ENCODE results near the gene GSAP.

The GSAP gene

GRCh38 chr7:77434570-77435275 is 18.6 kb upstream of the GSAP start:
- DNase-seq = no peak

GRCh38 chr7:77433901-77434300 is 17.8 kb upstream of the GSAP start:
- DNase-seq = no peak

GRCh38 chr7:77430927-77431326 is 14.8 kb upstream of the GSAP start:
- no peak for DNase-seq

DNA sequence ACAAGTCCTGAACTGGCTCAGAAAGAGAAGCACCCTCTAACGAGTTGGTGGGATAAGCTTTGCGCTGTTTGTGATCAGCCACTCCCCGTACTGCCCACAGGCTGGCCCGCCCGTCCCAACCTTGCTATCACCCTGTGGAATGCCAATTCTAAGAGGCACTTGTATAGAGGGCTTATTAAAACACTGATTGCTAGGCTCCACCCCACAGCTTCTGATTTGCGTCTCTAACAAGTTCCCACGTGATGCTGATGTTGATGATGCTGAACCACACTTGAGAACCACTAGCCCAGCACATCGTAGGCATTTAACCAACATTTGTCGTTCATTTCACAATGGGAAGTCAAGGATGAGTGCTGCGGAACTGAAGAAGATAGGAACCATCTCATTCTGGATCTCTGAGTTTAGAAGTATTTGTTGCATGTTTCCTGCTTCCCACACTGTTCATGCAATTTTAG is 12.7 kb upstream of the GSAP start:
- DNase-seq = no peak

- no peak for DNase-seq
Measured at GRCh38 chr7:77427996-77428603, 12.0 kb upstream of the GSAP start.

DNA sequence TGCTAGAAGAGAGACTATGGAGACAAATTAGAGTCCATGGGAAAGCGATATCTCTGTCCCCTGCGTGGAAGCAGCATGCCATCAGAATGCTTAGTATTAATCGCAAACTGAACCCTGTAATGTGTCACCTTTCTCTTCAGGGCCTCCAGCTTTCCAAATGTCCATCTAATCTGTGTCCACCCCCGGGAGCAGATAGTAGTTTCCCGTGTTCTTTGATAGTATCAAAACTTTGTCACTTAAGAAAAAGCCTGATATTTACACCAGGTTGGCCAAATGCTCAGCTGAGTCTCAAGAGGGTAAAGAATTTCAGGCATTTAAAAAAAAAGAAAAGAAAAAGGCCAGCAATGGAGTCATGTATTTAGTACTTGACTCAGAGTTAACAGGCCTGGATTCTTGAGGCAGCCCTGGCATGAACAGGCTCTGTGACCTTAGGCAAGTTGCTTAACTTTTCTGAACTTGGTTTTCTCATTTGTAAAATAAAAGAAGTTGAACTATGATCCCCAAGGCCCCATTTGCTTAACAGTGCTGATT is 10.4 kb upstream of the GSAP start:
- DNase-seq = no peak

DNA sequence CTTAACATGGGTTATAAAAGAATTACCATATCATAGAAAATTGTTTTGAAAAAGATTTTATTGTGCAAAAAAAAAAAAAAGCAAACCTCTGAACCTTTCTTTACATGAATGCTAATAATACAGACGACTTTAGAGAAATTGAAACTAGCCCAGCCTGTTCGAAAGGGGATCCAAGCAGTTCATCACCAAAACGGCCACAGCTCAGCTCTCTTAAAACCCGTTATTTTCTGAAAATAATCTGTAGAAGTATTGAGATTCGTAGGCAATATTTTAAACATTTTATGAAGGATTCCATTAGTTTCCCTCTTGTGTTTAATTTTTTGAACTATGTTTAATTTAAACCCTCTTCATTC is 9.9 kb upstream of the GSAP start:
- DNase-seq = no peak

DNA sequence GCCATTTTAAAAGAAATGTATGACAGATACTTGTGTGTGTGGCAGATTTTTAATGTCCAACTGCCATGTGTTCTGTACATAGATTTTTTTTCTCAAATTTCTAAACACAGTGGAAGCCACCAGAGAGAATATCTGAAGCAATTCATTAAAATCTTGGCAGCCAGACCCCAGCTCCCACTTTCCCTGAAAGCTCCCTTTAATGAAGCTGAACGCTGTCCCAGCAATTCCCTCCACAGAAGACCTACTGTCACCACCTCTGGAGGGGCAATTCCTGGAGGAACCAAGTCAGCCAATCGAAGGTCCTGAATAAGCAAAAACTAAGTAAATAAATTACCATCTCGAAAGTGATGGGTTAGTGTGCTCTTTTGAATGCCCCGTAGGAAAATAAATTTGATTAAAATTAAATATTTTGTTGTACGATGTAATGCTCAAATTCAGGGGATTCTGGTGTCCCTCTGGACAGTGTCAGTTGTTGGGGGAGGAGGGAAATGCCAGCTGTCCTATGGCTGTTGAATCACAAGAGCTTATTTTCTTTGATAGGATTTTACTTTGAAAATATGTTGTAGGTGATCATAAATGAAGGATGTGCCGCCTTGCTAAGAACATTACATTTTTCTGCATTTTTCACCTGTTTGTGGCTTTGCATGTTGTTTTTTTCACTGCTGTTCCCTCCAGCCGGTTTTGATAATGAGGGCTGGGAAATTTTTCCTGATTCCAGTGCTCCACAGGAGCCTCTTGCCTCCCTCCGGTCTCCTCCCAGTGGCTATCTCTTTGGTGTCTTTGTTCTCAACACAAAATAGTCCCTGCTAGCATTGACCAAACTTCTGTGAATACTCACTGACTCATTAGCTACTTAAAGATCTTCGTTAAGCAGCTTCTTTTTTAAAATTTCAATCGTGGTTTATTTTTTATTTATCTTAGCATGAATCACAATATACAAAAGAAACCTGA is 9.2 kb upstream of the GSAP start:
- no peak for DNase-seq

- DNase-seq = no peak
Measured at GRCh38 chr7:77422500-77422899, 6.4 kb upstream of the GSAP start.

- no peak for DNase-seq
Measured at GRCh38 chr7:77420986-77421672, 5.0 kb upstream of the GSAP start.

GRCh38 chr7:77420438-77420837 is 4.3 kb upstream of the GSAP start:
- no peak for DNase-seq

DNA sequence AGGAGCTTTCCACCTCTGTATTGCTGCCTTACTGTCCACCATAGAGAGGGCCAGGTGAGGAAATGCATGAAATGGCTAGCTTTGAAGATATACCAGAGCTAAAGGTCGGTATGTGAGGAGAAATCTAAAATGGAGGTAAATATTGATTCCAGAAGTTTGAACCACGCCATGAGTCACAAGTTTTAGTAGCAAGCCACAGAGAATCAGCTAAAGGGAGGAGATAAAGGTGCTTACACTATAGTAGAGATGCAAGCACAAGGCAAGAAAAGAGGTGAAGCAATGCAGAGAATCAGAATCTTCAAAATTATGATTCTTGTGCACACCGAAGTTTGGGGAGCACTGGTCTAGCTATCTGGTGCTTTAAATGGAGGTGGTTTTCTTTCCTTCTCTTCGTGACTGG is 3.0 kb upstream of the GSAP start:
- no peak for DNase-seq

DNA sequence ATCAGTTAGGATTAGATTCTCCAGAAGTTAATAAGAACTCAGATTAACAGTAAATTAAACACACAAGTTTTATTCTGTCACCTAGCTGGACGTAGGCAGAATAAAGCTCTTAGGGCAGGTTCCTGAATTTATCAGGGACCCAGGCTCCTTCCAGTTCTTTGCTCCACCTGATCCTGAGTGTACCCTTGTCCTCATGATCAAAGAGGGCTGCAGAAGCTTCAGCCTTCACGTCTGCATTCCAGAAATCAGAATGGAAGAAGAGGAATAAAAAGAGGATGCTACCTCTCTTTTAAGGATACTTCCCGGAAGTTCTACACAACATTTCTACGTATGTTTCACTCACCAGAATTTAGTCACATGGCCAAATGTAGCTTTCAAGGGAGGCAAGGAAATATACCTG is 1.7 kb upstream of the GSAP start:
- DNase-seq = no peak

DNA sequence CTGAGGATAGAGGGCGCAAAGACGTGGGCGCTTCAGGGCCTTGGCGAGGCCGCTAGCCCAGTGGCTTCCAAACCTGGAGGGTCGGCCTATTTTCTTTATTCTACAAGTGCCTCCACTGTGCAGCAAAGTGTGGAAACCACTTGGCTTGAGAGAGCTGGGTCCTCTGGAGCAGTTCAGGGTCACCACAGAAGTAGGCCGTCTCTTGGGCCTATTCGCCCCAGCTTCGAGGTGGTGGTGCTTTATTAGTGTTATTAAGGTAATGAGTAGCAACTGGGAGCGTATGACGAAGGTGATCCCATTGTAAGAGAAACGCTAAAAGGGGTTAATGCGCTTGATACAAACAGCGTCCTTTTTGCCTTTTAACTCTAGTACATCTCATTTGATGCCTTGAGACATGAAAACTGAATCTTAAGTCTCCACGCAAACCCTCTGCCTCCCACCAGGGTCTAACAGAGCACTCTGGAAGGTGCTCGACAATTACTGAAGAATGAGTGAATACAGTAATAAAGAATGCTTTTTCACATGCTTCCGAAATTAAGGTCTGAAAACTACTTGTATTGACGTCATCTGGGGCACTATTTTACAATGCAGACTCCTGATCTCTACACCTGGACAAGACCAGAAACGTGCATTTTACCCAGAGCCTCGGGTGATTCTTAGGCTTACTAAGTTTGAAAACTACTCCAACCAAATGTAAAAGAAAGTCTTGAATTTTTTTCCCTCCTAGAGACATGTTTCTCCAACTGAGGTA is 647 bp upstream of the GSAP start:
- no peak for DNase-seq

DNA sequence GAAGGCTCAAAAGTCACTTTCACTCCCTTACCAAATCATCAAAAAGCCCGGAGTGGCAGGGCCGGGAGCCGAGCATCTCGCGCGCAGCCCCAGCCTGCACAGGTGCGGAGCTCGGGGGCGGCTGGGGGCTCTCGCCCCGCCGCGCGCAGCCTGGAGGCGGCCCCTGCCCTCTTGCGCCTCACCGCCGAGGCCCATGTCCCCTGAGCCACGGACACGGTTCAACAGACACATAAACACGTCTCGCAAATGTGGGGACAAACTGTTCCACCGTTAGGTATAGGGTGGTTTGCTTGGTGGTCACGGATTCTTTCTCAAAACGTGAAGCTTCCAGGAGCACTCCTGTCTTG is 700 bp downstream of the GSAP start:
- no peak for DNase-seq

DNA sequence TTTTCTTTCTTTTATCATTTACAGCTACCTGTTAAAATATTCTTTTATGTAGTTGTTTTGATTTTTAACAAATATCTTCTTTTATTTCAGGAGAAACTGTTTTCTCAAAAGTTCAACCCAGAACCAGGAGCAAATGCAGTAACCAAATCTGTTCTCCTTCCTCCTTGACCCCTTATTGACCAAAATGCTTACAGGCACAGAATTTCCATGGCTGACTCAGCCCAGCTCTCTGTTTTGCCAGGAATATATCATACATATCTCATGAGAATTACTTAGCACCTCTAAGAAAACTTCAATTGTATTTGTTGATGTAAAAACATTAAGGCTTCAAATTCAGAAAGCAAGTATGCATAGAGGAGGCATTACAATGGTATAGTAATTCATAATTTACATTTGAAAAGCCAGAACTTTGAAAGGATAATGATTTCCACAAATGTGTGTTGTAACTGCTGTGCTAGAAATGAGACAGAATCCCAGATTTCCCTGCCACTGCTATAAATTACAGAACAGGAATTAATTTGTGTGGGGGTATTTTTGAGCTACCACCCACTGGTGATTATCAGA is 2.2 kb downstream of the GSAP start:
- no peak for DNase-seq

DNA sequence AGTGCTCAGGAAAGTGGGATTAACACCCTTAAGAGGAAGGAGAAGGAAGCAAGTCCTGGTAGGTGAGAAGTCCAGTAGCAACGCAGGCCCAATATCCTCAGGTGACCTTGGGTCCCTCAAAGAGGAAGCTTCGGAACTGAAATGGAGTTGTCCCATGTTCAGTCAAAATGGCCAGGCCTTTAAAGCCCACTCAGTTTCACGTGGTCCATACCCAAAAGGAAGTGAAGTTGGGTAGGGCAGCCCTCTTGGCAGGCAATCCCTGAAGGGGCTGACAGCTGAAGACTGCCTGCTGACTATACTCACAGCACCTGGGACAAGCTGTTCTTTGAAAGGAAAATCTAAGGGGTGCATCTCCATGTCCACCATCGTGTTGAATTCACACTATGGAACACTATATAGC is 3.0 kb downstream of the GSAP start:
- no peak for DNase-seq

DNA sequence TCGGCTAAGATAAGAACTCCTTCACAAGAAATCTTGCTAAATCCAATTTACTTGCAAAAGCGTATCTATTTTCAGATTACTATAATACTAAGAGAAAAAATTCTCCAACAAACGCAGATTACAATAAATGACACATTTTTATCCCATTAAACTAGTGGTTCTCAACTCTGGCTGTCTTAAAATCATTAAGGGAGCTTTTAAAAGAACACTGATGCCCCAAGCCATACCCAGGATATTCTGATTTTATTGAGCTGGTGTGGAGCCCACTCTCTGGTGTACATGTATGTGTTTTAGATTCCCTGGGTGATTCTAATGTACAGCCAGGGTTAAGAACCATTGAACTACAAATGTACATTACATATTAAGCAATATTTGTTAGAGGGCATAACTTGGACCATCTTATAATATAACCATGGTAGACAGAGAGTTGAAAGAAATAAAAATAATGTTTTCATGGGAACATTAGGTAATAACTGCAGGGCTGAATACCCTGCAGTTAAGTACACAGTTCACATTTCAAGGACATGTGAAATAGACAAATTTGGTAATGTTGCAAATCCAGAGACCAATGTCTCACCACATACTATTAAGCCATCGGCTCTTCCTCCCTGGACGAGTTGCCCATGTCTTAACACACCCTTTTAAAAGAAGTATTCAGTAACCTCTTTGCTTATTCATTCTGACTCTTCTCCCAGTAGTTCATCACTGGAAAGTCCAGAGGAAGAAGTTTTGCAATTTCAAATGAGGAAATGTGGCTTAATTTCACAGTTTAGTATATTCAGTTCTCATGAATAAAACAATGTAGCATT is 6.2 kb downstream of the GSAP start:
- DNase-seq = no peak

GRCh38 chr7:77409005-77409738 is 7.0 kb downstream of the GSAP start:
- no peak for DNase-seq

- no peak for DNase-seq
Measured at GRCh38 chr7:77407906-77408305, 8.2 kb downstream of the GSAP start.

Measured in amniotic stem cell (primary cell).